NB4 (cell line): ENCODE measurements around the gene ZNF598.

Experiments
- DNase-seq: peaks from one replicate; pipeline ENCODE4 v3.0.0; 2010; ENCODE audit warnings: low read depth
- H3K4me3 ChIP-seq: one replicate; pipeline ENCODE4 v1.5.1; 2011; ENCODE audit warnings: mild to moderate bottlenecking, low read depth, low read length, moderate library complexity
- CTCF ChIP-seq: IDR thresholded peaks from one replicate; pipeline ENCODE4 v1.5.1; 2012; ENCODE audit warnings: low read depth, low read length
- MAX ChIP-seq: IDR thresholded peaks from 2 replicates; pipeline ENCODE4 v1.6.1; 2011; ENCODE audit warnings: low read depth, low read length
- MYC ChIP-seq: IDR thresholded peaks from 2 replicates; pipeline ENCODE4 v1.6.1; 2011; ENCODE audit warnings: low read depth, low read length
- POLR2A ChIP-seq: IDR thresholded peaks from 2 replicates; pipeline ENCODE4 v1.6.1; 2011; ENCODE audit warnings: mild to moderate bottlenecking; ENCODE audit not compliant: insufficient read length; ENCODE audit errors: extremely low read depth

Gene ZNF598

GRCh38 chr16:2025251-2025650 lies 15.6 kb upstream of the ZNF598 start:
- no peak overlapping the region for H3K4me3 ChIP-seq
- TF ChIP-seq MAX (no peak), CTCF (no peak), POLR2A (no peak), MYC (no peak)
- DNase-seq: no peak

GRCh38 chr16:2024032-2024420 lies 14.4 kb upstream of the ZNF598 start:
- TF ChIP-seq MAX: no peak
- TF ChIP-seq CTCF: no peak
- no peak for TF ChIP-seq MYC
- no peak for TF ChIP-seq POLR2A
- no peak overlapping the region for H3K4me3 ChIP-seq
- no peak for DNase-seq

- peak; percentile 87 for DNase-seq
- H3K4me3 ChIP-seq: no peak overlapping the region
These were observed 13.7 kb upstream of the ZNF598 start for GRCh38 chr16:2023092-2024031.

GRCh38 chr16:2022723-2023091 lies 13.1 kb upstream of the ZNF598 start:
- no peak for TF ChIP-seq MYC
- TF ChIP-seq CTCF: no peak
- no peak for TF ChIP-seq POLR2A
- no peak for TF ChIP-seq MAX
- H3K4me3 ChIP-seq: no peak overlapping the region
- DNase-seq: no peak

More at GRCh38 chr16:2023092-2024031, 13.7 kb upstream of the ZNF598 start:
- TF ChIP-seq MYC (peak; percentile 63; the same call in 1 of the 2 replicates), MAX (peak; percentile 74), CTCF (peak; percentile 75), POLR2A (peak; percentile 69)

GRCh38 chr16:2019921-2020831 lies 10.6 kb upstream of the ZNF598 start:
- DNase-seq: no peak
- H3K4me3 ChIP-seq: no peak overlapping the region

More at GRCh38 chr16:2019921-2020831, 10.6 kb upstream of the ZNF598 start:
- TF ChIP-seq MAX (no peak), POLR2A (no peak), MYC (no peak), CTCF (no peak)
